GM03348 (cell line): ENCODE results near the gene HIPK2.

ENCODE experiments used
- DNase-seq: peaks from one replicate; pipeline ENCODE4 v3.0.0; 2012; ENCODE audit warnings: low spot score

The HIPK2 gene

GRCh38 chr7:139777948-139778841, at the start of gene HIPK2:
Gene HIPK2 (minus strand): TSS chr7:139777998. CDS start chr7:139777623, 375 bp downstream.
- DNase-seq = peak; percentile 93

- no peak for DNase-seq
Observed at GRCh38 chr7:139827042-139827441, 49.2 kb upstream of the HIPK2 start.

GRCh38 chr7:139825666-139826290, 48.0 kb upstream of the HIPK2 start:
- DNase-seq = peak; percentile 73

- DNase-seq = peak; percentile 28
Observed at GRCh38 chr7:139823959-139824521, 46.2 kb upstream of the HIPK2 start.

GRCh38 chr7:139822855-139823254, 45.1 kb upstream of the HIPK2 start:
- DNase-seq = no peak

DNA sequence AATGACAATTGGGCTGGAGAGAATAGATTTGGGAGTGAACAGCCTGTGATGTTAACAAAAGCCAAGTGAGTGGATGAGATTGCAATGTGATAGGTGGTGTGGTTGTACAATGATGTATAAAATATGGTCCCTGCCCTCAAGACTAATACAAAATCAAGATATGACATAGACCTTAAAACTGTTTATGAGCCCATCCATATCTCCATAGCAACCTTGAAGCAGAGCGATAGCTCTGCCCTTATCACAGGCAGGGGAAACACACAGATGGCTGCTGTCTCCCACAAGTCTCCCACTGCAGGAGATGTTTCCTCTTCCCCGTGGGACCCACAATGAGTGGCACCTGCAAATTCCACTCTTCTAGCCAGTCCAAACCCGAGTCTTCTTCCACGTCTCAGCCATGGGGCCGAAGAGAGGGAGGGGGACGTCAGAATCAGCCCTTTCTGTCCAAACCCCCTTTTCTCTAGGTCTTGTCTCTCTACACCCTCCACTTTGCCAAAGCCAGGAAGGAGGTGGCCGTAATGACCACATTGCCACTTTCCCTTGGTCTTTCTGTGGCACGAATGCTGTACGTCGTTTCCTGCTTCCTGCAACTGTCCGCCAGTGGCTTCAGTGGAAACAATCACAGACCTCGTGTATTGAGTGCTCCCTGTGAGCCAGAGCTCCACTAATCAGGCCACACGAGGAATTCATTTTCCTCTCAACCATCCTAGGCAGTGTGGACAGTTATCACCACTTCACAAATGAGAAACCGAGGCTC, 43.7 kb upstream of the HIPK2 start:
- DNase-seq = no peak

DNA sequence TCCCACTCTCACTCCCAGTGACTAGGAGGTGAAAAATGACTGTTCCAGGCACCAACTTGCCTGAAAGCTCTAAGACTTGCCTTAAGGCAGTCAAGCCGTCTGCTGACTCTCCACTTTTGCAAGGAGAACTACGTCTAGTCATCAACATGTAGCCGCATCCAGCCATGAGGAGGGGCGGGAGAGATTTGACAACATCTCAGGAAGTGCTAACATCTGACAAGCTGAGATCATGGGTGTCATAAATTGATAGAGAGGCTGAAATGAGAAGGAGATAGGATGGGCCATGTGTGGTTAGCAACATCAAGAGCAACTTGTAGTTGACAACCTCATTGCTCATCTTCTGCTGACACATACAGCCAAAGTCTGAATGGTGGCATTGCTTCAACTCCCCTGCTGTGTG, 42.3 kb upstream of the HIPK2 start:
- DNase-seq = no peak

DNA sequence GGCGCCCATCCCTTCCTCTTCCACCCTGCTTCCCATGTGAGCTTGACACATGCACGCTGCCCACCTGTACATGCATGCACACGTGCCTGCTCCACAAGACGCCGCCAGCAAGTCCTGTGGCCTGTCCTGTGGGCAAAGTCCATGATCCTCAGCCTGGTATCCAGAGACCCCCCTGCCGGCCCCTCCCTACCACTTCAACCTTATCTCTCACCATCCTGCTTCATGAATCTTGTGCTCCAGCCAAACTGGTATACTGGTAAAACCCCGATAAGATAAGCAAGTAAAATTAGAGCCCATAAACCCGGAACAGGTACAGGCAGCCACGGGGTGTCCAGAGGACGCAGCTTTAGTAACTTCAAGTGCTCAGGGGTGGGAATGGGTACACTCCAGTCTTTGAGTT, 39.5 kb upstream of the HIPK2 start:
- DNase-seq = no peak

DNA sequence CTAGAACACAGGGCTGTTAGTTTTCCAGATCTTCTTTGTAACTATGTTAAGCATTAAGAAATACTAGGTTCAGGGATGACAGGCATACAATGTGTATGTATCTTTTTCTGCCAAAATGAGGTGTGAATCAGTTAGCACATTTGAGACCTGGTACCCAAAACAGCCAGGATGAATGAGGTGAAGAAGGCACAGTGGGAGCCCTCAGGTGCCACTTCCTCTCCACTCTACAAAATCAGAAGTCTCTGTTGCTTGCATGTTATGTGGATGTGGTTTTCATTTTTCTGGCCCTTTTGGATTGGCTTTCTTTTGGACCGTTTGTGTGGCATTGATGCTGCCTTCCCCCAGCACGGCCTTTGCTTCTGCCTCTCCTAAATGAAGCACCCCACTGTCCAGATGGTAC, 35.9 kb upstream of the HIPK2 start:
- no peak for DNase-seq

- no peak for DNase-seq
Observed at GRCh38 chr7:139813151-139813550, 35.4 kb upstream of the HIPK2 start.

DNA sequence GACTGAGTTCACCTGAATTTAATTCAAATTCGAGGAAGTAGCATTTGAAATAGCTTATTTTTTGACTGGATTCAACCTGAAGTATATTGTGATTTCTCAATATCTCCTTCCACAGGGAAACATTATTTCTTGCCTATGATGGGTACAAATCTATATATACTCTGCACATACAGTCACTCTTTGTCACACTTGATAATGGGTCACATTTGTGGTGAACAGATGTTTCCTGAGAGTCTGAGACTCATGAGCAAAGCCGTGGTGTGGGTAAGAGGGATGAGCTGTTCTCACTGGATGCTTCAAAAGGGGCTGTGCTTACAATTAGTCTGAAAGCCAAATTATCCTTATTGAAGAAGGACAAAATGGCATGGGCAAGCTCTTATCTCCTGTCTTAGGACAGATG, 33.3 kb upstream of the HIPK2 start:
- DNase-seq = no peak

GRCh38 chr7:139808846-139809442, 31.1 kb upstream of the HIPK2 start:
- DNase-seq = no peak

DNA sequence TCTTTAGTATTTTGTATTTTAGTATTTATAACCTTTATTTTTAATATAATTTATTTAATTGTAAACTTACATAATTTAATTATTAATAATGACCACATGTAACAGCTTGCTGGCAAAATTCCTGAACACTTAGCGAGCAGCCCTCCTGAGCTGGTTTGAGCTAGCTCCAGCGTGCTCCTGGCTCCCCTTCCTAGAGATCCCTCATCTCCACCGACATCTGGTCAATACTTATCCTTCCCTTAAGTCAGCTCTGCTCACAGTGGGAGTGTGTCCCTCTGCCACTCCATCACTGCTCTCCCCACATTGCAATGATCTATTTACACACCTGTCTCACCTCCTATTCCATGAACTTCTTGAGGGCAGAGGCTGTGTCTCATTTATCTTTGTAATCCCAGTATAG, 30.6 kb upstream of the HIPK2 start:
- DNase-seq = no peak

DNA sequence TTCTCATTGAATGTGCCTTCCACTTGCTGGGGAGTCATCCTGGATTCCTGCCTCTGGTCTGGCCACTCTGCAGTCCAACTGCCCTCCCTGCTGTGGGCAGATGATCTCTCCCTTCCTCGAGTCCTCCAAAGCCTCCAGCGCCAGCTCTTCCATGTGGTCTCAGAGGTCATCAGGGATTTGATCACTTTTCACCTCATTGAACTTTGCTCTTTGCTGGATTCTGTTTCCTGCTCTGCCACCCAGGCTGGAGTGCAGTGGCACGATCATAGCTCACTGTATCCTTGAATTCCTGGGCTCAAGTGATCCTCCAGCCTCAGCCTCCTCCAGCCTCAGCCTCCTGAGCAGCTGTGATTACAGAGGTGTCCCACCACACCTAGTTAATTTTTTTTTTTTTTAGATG, 29.2 kb upstream of the HIPK2 start:
- no peak for DNase-seq

DNA sequence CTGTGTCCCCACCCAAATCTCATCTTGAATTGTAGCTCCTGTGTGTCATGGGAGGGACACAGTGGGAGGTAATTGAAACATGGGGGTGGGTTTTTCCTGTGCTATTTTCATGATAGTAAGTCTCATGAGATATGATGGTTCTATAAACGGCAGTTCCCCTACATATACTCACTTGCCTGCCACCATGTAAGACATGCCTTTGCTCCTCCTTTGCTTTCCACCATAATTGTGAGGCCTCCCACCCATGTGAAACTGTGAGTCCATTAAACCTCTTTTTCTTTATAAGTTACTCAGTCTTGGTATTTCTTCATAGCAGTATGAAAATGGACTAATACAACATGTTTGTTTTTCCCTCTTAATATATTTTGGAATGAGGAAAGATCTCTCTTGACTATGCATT, 26.8 kb upstream of the HIPK2 start:
- DNase-seq = no peak

DNA sequence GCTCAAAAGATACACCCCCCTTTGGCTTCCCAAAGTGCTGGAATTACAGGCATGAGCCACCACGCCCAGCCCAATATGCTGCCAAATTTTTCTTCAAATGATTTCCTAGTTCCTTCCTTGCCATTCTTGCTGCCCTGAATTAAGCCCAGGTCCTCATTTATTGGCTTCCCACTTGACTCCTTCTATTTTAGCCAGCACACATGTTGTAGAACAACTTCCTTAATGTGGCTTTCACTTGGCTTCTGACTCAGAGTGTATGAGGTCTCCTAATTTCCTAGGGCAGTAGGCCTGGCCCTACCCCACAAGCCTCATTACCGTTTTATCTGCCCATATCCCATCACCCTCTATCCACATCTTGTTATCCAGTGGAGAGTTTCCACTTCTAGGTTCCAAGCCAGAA, 21.8 kb upstream of the HIPK2 start:
- peak; percentile 39 for DNase-seq

DNA sequence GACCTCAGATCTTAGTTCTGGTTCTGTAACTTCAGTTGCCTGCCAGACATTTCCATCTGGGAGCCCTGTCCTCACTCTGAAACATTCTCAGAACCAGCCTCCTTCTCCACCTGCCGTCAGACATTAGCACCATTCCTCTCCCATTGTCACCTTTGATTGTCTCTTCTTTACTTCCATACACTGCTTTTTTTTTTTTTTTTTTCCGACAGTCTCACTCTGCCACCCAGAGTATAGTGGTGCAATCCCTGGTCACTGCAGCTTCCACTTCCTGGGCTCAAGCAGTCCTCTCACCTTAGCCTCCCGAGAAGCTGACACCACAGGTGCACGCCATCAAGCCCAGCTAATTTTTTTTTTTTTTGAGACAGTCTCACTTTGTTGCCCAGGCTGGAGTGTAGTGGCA, 21.1 kb upstream of the HIPK2 start:
- no peak for DNase-seq

GRCh38 chr7:139798221-139798620, 20.4 kb upstream of the HIPK2 start:
- DNase-seq = no peak

DNA sequence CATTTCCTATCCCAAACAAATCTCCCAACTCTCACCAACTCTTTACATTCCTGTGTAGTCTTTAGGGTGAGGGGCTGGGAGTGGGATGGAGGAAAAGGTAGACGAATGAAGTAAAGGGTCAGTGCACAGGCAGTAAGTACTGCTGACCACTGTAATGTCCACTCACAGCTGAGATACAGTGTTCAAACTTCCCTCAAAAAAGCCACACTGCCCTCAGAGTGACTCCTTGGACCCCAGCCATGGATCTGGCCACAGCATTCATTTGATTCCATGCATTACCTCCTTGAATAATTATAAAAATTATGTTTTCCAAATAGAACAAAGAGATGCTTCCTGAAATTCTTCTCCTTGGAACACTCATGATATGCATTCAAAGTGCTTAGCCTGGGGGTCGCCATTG, 19.8 kb upstream of the HIPK2 start:
- DNase-seq = no peak

DNA sequence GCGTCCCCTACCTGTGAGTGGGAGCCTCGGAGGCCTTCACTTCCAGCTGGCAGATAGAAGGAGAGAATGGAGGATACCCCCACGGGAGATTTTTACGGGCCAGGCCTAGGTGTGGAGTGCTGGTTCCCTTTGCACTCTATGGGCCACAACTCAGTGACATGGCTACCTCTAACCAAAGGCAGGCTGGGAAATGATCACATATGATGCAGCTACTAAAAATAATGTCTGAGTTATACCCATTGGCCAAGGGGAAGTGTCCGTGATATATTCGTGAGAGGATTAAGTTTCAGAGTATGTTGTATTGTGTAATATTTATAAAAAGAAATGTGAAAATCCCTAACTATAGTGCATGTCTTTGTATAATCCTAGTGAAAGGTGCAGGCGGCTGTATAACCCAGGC, 13.5 kb upstream of the HIPK2 start:
- no peak for DNase-seq

DNA sequence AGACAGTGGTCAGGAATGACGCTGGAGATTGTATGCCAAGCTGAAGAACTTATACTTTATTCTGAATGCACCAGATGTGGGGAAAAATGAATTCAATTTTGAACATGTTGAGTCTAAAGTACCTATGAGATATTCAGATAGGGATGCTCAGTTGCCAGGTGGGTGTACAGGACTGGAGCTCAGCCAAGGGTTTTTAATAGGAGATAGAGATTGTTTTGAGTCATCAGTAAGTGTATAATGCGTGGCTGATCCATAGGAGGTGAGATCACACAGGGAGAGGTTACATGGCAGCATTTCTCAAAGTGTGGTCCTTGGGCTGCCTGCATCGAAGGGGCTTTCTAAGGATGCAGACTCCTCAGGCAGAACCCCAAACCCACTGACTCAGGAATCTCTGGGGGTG, 6.8 kb upstream of the HIPK2 start:
- no peak for DNase-seq
